HepG2 (cell line): ENCODE data around the gene CD19. TPM values are rescaled to one million over a fixed set of nuclear protein-coding genes. Genes with fewer than 3 reads are reported as not detected.
A peak's percentile ranks its signal among the peaks of the same experiment; 100 is the strongest.

ENCODE experiments used
- ADNP ChIP-seq: sonication (generic); formaldehyde crosslinking; IDR thresholded peaks from 2 replicates; pipeline ENCODE4 v1.4.0; 2020; ENCODE audit warnings: missing genetic modification reagents
- FOSL2 ChIP-seq: sonication (generic); formaldehyde crosslinking; IDR thresholded peaks from 2 replicates; pipeline ENCODE4 v1.4.0; 2020; ENCODE audit warnings: missing genetic modification reagents
- FOXK1 ChIP-seq: sonication (generic); formaldehyde crosslinking; IDR thresholded peaks from 2 replicates; pipeline ENCODE4 v1.4.0; 2020; ENCODE audit warnings: low read depth, missing genetic modification reagents, borderline replicate concordance
- HIVEP1 ChIP-seq: sonication (generic); formaldehyde crosslinking; IDR thresholded peaks from 2 replicates; pipeline ENCODE4 v1.4.0; 2020; ENCODE audit warnings: mild to moderate bottlenecking, missing genetic modification reagents
- STAT5B ChIP-seq: sonication (generic); formaldehyde crosslinking; IDR thresholded peaks from 2 replicates; pipeline ENCODE4 v1.4.0; 2020; ENCODE audit warnings: missing genetic modification reagents
- ZNF142 ChIP-seq: sonication (generic); formaldehyde crosslinking; IDR thresholded peaks from 2 replicates; pipeline ENCODE4 v1.4.0; 2020; ENCODE audit warnings: missing genetic modification reagents
- ZNF230 ChIP-seq: sonication (generic); formaldehyde crosslinking; IDR thresholded peaks from 2 replicates; pipeline ENCODE4 v1.4.0; 2020; ENCODE audit warnings: mild to moderate bottlenecking, missing genetic modification reagents
- ZNF883 ChIP-seq: sonication (generic); formaldehyde crosslinking; IDR thresholded peaks from 2 replicates; pipeline ENCODE4 v1.5.1; 2020; ENCODE audit warnings: mild to moderate bottlenecking, missing genetic modification reagents; ENCODE audit errors: not compliant biosample characterization
- ZNF891 ChIP-seq: sonication (generic); formaldehyde crosslinking; IDR thresholded peaks from 2 replicates; pipeline ENCODE4 v1.5.0; 2020; ENCODE audit warnings: mild to moderate bottlenecking, missing genetic modification reagents
- ZSCAN31 ChIP-seq: sonication (generic); formaldehyde crosslinking; IDR thresholded peaks from 2 replicates; pipeline ENCODE4 v1.5.0; 2020; ENCODE audit warnings: low read depth, mild to moderate bottlenecking, missing genetic modification reagents
- polyA plus RNA-seq, 8 experiments: library from polyadenylated mRNA; depleted of rRNA in 3 of 8; stranded (reverse) in 7 of 8; unstranded in 1 of 8; fragments of >200 nt; fragmentation: Illumina TruSeq in 4 of 8; extraction: Trizol in 4 of 8; gene quantifications; 2 replicates each; pipeline versions ENCODE4 v1.2.1 to v1.2.3, GENCODE V29; 2011 to 2016; ENCODE audit warnings: low read depth in 4 of 8, missing spikeins in 1 of 8, mixed read lengths in 1 of 8; ENCODE audit not compliant: insufficient read depth in 1 of 8
- total RNA-seq, 5 experiments: library from RNA; depleted of rRNA; stranded (reverse); fragments of >200 nt; fragmentation: Illumina TruSeq; extraction: Trizol; gene quantifications; 2 replicates each; pipeline ENCODE4 v1.2.3, GENCODE V29; 2016; ENCODE audit warnings: low read depth in 1 of 5
- TF ChIP-seq, protein P1 (sequence below): fragments of 450-650 bp; IDR thresholded peaks from 2 replicates; pipeline ENCODE4 v1.6.1; 2016

CD19 gene
- total and polyA plus RNA-seq, 2 of the 13 experiments (the other 11 are each of a cell fraction or from before 2014, with no cell fraction given) = 0.55 to 1.1 TPM

DNA sequence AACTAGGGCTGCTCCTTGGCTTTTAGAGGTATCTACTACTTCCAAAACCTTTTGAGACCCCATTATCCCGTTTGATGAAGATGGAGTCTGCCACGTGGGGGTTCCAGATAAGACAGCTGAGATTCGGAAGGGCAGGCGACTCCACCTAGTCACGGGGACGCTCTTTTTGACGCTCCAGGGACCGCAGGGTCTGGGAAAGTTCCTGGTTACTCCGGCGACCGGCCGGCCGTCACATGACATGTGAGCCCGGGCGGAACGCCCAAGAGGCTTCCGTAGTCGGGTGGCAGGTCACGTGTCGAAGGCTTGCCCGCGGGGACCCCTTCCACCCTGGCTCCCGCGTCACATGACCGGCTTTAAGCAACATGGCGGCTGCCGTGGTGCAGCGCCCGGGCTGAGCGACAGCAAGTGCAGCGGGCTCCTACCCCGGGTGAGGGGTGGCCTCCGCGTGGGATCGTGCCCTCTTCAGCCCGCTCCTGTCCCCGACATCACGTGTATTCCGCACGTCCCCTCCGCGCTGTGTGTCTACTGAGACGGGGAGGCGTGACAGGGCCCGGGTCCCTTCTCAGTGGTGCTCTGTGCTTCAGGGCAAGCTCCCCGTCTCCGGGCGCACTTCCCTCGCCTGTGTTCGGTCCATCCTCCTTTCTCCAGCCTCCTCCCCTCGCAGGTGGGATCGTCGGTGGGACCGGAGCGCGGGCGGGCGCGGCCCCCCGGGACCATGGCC lies 42.8 kb downstream of the CD19 start, which contains the start of gene SPNS1 (continued):
- TF ChIP-seq, protein P1, sequence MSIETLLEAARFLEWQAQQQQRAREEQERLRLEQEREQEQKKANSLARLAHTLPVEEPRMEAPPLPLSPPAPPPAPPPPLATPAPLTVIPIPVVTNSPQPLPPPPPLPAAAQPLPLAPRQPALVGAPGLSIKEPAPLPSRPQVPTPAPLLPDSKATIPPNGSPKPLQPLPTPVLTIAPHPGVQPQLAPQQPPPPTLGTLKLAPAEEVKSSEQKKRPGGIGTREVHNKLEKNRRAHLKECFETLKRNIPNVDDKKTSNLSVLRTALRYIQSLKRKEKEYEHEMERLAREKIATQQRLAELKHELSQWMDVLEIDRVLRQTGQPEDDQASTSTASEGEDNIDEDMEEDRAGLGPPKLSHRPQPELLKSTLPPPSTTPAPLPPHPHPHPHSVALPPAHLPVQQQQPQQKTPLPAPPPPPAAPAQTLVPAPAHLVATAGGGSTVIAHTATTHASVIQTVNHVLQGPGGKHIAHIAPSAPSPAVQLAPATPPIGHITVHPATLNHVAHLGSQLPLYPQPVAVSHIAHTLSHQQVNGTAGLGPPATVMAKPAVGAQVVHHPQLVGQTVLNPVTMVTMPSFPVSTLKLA = peak; percentile 90
- TF ChIP-seq ZNF142 = peak; percentile 58; the same call in 1 of the 2 replicates
- TF ChIP-seq ZNF883 (CRISPR knock-in tag) = peak; percentile 91
- TF ChIP-seq FOXK1 (CRISPR knock-in tag) = peak; percentile 96
- peak; percentile 48; the same call in 1 of the 2 replicates for TF ChIP-seq ZNF891 (CRISPR knock-in tag)
- TF ChIP-seq STAT5B (CRISPR knock-in tag) = peak; percentile 57; the same call in 1 of the 2 replicates
- peak; percentile 98 for TF ChIP-seq HIVEP1 (CRISPR knock-in tag)
- TF ChIP-seq ZSCAN31 (CRISPR knock-in tag) = peak; percentile 97
- TF ChIP-seq ZNF230 (CRISPR knock-in tag) = peak; percentile 98
- TF ChIP-seq FOSL2 (CRISPR knock-in tag) = peak; percentile 69
- no peak for TF ChIP-seq ADNP
